ENCODE data around the gene OR52E1. TPM values are rescaled to one million over a fixed set of nuclear protein-coding genes. Genes with fewer than 3 reads are reported as not detected.

OR52E1 gene
- total RNA-seq, 1 donor from 2014 or later: not detected

- no peak for DNase-seq (ENCODE audit: extremely low read depth, low read depth, low spot score)
These were observed 37.9 kb downstream of the OR52E1 start for GRCh38 chr11:5107285-5107684.

GRCh38 chr11:5115339-5115738 lies 46.0 kb downstream of the OR52E1 start:
- no peak for DNase-seq (ENCODE audit: extremely low read depth, low read depth, low spot score)

DNA sequence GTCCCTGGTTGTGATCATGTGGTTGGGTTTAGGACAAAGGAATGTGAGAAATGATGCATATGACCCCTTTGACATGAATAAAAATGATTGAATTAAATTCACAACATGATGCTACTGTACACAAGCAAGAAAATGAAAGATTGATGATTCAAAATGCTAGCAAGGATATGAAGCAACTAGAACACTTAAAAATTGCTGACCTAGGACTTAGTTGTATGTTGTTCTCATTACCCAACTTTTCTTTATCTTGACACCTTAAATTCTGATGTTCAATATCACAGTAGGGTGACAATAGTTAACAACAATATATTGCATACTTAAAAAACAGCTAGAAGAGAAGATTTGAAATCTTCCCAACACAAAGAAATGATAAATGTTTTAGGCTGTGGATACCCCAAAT lies 48.2 kb downstream of the OR52E1 start:
- DNase-seq (ENCODE audit: extremely low read depth, low read depth, low spot score): no peak

- no peak for DNase-seq (ENCODE audit: extremely low read depth, low read depth, low spot score)
These were observed 49.5 kb downstream of the OR52E1 start for GRCh38 chr11:5118893-5119292.

Other genes with a start within 250 kb of the OR52E1 start
- gene OR51F2, start 248.3 kb upstream of the OR52E1 start, total RNA-seq: not detected in 2 replicates
- gene OR51S1, start 220.4 kb upstream of the OR52E1 start, total RNA-seq: not detected in 2 replicates
- gene OR51T1, start 187.7 kb upstream of the OR52E1 start, total RNA-seq: not detected in 2 replicates
- gene OR51A7, start 165.8 kb upstream of the OR52E1 start, total RNA-seq: not detected in 2 replicates
- gene OR51G2, start 150.2 kb upstream of the OR52E1 start, total RNA-seq: not detected in 2 replicates
- gene OR51G1, start 145.2 kb upstream of the OR52E1 start, total RNA-seq: not detected in 2 replicates
- not detected in 2 replicates for gene OR51A4, start 122.0 kb upstream of the OR52E1 start, total RNA-seq
- gene OR51A2, start 113.9 kb upstream of the OR52E1 start, total RNA-seq: not detected in 2 replicates
- gene OR51L1, start 74.7 kb upstream of the OR52E1 start, total RNA-seq: not detected in 2 replicates
- gene OR52J3, start 23.0 kb upstream of the OR52E1 start, total RNA-seq: not detected in 2 replicates
- gene OR52E2, start 9.9 kb upstream of the OR52E1 start, total RNA-seq: not detected in 2 replicates
- gene OR52A5, start 68.8 kb downstream of the OR52E1 start, total RNA-seq: not detected in 2 replicates
- gene OR52A1, start 85.2 kb downstream of the OR52E1 start, total RNA-seq: not detected in 2 replicates
- not detected in 2 replicates for gene OR51V1, start 131.1 kb downstream of the OR52E1 start, total RNA-seq
- gene HBB, start 157.5 kb downstream of the OR52E1 start, total RNA-seq: not detected in 2 replicates
- not detected in 2 replicates for gene HBD, start 164.9 kb downstream of the OR52E1 start, total RNA-seq
- gene HBG1, start 180.3 kb downstream of the OR52E1 start, total RNA-seq: not detected in 2 replicates
- not detected in 2 replicates for gene HBG2, start 185.2 kb downstream of the OR52E1 start, total RNA-seq
- gene HBE1, start 200.4 kb downstream of the OR52E1 start, total RNA-seq: not detected in 2 replicates
- gene OR51B4, start 232.4 kb downstream of the OR52E1 start, total RNA-seq: not detected in 2 replicates

All from glomerular endothelial cell (primary cell).